ACHN (cell line): ENCODE measurements around the gene CCDC50.

Experiments
- DNase-seq: peaks from one replicate; pipeline ENCODE4 v3.0.0-alpha.2; 2015
- in situ Hi-C: cut with HindIII; loops from 2 replicates; pipeline ENCODE4 v1.10.0; 2017; ENCODE audit warnings: low sequenced_read_pairs, low pct_ligation_motif_present, low pct_unique_long_range_greater_than_20kb

The CCDC50 gene

DNA sequence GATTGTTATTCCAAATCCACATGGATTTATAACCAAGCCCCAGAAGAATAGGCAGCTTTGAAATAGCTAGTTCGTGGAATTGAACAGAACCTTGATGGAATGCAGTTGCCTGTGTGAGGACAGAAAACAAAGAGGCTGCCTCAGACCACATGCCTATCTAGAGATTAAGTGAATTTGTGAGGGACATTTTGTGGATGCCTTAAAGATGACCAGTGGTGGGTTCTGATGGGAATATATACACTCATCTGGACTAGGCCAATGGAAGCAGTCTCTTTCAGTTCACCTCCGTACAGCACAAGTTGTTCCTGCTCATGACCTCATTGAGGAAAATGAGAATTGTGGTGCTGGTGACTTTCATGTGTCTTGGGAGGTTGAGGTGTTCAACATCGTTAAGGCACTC lies 68.6 kb downstream of the CCDC50 start:
- in situ Hi-C loops, result no loop called here
- no peak for DNase-seq

DNA sequence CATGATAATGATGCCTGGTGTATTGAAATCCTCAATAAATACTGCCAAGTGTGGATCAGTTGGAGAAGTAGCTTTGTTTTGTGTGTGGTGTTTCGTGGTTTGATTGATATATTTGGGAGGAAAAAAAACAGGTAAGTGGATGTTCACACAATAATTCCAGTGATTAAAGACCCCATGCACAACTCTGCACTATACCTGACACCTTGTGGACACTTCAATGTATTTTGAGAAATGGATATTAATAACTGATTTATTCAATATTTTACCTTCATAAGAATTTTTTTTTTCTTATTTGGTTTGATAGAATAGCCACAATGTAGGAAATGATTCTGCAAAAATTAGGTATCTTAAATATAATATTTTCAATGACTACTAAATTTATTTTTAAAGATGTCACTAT lies 69.4 kb downstream of the CCDC50 start:
- in situ Hi-C loops, result no loop called here
- no peak for DNase-seq

DNA sequence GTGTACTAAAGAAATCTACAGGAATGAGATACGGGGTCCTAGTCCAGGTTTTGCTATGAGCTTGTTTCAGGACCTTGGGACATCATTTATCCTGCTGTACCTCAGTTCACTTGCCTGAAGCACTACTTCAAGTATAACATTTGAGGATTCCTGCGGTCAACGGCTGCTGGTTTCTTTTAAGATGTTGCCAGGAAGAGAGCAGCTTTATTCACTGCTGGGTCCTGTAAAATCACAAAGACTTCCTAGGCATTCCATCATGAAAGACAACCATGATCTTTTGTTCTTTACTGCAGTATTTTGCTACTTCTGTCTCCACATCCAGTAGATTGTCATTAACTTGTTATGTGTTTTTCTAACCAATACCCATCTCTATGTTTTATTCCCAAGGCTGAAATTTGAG lies 70.7 kb downstream of the CCDC50 start:
- in situ Hi-C loops, result no loop called here
- DNase-seq, result no peak

DNA sequence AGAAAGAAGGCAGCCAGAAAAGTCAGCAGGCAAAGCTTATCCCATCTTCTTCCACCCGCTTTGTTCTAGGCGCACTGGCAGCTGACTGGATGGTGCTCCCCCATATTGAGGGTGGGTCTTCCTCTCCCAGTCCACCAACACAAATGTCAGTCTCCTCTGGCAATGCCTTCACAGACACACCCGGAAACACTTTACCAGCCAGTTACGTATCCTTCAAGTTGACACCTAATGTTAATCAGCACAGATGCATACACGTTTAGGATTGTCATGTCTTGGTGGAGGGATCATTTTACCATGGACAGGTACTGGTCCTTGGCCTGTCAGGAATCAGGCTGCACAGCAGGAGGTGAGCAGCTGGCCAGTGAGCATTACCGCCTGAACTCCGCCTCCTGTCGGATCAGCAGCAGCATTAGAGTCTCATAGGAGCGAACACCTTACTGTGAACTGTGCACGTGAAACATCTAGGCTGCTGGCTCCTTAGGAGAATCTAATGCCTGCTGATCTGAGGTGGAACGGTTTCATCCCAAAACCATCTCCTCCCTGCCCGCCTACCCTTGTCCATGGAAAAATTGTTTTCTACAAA lies 72.7 kb downstream of the CCDC50 start:
- no peak for DNase-seq
- in situ Hi-C loops, result no loop called here

- no peak for DNase-seq
These were observed 80.7 kb downstream of the CCDC50 start for GRCh38 chr3:191409791-191410359.

DNA sequence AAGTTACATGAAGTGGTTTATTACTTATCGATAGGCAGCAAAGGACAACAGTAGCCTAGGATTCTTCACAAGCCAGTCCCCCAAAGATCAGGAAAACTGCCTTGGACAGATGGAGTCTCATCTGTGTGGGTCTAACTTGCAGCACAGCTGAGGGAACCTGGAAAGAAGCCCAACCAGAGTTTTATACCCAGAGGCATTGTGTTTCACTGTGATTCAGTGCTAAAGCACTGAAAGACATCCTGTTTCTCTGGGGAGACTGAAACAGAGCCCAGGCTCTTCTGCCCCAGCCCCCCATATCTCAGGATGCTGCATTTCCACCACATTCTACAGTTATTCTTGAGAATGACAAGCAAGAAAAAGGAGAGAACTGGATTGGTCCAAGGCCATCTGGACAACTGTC lies 83.6 kb downstream of the CCDC50 start:
- no peak for DNase-seq
- in situ Hi-C loops, result no loop called here

More at GRCh38 chr3:191409791-191410359, 80.7 kb downstream of the CCDC50 start:
- in situ Hi-C loops, result no loop called here

DNA sequence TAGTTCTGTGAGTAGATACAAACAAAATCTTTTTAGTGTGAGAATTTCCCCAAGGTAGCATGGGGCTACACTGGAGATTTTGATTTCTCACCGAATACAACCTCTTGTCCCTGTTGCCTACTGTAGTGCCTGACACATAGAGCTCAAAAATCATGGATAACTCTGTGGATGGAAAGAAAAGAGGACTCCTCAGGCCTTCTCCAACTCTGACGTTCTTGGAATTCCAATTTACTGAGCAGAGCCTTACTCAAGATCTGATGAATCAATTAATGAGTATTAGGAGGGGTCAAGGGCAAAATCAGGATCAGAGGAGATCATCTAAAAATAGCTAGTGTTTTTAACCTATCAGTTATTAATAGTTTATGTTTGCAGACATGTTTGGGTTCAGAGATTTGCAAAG lies 85.1 kb downstream of the CCDC50 start:
- DNase-seq, result no peak
- in situ Hi-C loops, result no loop called here

DNA sequence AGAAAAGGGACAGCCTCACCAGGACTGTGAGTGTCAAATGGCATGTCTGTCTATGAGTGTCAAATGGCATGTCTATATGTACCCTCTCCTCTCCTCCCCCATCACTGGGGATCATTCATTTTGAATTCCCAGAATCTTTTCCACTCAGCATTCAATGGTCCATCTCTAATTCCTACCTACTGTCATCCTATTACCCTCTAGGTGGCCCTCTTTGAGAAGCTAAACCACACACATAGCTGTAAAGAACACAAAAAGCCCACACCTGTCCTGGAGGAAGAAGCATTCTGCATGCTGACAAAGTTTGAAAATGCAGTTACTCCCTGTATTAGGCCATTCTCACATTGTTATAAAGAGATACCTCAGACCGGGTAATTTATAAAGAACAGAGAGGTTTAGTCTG lies 85.5 kb downstream of the CCDC50 start:
- in situ Hi-C loops, result no loop called here
- no peak for DNase-seq

GRCh38 chr3:191415566-191415965 lies 86.4 kb downstream of the CCDC50 start:
- no peak for DNase-seq
- in situ Hi-C loops, result no loop called here

DNA sequence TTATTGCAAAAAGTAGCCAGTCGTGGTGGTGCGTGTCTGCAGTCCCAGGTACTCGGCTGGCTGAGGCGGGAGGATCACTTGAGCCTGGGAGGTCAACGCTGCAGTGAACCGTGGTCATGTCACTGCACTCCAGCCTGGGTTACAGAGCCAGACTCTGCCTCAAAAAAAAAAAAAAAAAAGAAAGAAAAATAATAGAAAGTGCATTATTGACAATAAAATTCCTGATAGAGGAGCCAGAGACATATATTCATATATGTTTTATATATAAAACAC lies 88.2 kb downstream of the CCDC50 start:
- no peak for DNase-seq
- in situ Hi-C loops, result no loop called here

GRCh38 chr3:191420771-191421170 lies 91.6 kb downstream of the CCDC50 start:
- no peak for DNase-seq
- in situ Hi-C loops, result no loop called here

GRCh38 chr3:191424881-191425280 lies 95.7 kb downstream of the CCDC50 start:
- in situ Hi-C loops, result no loop called here

DNA sequence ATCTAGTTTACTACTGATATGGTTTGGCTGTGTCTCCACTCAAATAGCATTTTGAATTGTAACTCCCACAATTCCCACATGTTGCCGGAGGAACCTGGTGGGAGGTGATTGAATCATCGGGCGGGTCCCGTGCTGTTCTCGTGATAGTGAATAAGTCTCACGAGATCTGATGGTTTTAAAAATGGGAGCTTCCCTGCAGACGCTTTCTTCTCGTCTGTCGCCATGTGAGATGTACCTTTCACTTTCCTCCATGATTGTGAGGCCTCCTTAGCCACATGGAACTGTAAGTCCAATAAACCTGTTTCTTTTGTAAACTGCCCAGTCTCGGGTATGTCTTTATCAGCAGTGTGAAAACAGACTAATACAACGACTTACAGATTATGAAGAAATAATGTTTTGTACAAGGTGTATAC lies 96.1 kb downstream of the CCDC50 start:
- no peak for DNase-seq
- in situ Hi-C loops, result no loop called here

More at GRCh38 chr3:191424881-191425280, 95.7 kb downstream of the CCDC50 start:
- no peak for DNase-seq

- no peak for DNase-seq
- in situ Hi-C loops, result no loop called here
These were observed 97.1 kb downstream of the CCDC50 start for GRCh38 chr3:191426311-191426710.

- in situ Hi-C loops, result no loop called here
- no peak for DNase-seq
These were observed 99.0 kb downstream of the CCDC50 start for GRCh38 chr3:191428177-191428576.

- no peak for DNase-seq
- in situ Hi-C loops, result no loop called here
These were observed 100.9 kb downstream of the CCDC50 start for GRCh38 chr3:191430103-191430502.

GRCh38 chr3:191431160-191431822 lies 102.1 kb downstream of the CCDC50 start:
- DNase-seq, result no peak

GRCh38 chr3:191432162-191432561 lies 103.0 kb downstream of the CCDC50 start:
- no peak for DNase-seq
- in situ Hi-C loops, result no loop called here

More at GRCh38 chr3:191431160-191431822, 102.1 kb downstream of the CCDC50 start:
- in situ Hi-C loops, result no loop called here

DNA sequence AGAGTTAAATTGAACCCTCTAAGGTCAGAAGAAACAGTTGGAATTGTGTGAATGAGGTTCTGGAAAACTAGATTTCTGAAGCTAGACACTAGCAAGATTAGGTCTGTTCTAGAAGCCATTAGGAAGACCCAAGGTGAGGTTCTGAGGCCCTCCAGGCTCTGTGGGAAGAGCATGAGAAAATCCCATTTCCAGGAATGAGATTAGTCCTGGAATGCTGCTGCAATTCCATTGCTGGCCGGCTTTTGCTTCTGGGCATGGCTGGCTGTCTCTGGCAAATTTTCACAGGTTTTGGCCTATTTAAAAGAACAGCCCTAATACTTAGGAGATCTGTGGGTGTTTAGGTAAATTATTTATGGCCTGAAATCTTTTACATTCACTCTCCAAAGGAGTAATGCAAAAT lies 104.8 kb downstream of the CCDC50 start:
- DNase-seq, result no peak
- in situ Hi-C loops, result no loop called here

DNA sequence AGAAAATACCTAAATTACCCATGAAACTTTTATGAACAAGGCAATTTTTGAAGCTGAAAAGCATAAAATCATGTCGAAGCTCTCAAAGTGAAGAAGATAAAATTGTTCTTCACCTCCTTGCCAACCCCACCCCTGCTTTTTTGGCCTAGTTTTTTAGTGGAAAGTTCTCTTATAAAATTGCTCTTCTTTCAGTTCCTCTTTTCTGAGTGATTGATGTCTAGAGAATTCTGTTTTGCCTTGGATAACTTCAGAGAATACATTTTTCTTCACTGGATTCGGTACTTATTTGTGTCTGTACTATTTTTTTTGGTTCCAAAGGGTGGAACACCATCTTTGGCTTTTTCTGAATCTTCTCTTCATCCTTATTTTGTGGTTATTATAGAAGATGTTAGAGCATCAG lies 106.8 kb downstream of the CCDC50 start:
- in situ Hi-C loops, result no loop called here
- DNase-seq, result no peak
